C4-2B (cell line): ENCODE results near the gene PTPRD.

Source experiments
- ZFX ChIP-seq: fragments of 450-650 bp; IDR thresholded peaks from 2 replicates; pipeline ENCODE4 v1.6.1; 2017
- TF ChIP-seq, protein P1 (sequence below): fragments of 450-650 bp; conservative IDR thresholded peaks from 2 replicates; pipeline ENCODE4 v1.5.1; 2017; ENCODE audit warnings: mild to moderate bottlenecking

DNA sequence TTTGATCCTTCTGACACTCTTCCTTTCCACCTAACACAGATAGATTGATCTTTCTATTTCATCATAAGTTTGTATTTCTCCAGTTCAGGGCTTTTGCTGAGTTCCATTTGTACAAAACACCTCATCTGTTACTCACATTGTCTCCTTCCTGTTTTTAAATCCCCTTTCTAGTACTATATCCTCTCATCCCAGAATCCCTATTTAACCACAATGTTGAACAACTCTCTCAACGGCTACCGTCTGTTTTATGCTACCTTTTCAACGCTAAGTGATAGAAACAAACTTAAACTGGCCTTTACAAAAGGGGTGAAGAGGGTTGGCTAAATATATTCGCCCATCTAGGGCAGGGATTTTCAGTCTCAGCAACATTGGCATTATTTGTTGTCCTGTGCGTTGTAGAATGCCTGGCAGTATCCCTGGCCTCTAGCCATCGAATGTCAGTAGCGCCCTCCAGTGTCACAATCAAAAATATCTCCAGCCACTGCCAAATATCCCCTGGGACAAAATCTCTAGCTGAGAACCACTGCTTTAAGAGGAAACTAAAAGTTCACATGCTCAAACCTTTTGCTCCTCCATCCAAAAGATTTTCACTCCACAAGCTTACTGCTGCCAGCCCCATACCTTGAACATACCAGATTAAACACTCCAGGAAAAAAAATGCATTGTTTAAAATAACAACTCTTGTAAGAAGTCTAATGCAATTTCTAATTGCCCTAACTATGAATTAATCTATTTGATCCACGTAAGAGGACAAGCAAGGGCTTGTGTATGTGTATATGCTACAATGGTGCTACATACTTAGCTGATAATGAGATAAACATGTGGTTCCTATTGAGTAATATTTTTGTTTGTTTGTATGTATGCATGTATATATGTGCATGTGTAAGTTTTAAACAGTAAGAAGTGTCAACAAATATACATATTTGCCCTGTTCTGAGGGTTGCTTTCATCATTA lies 344.0 kb downstream of the PTPRD start:
- TF ChIP-seq, protein P1, sequence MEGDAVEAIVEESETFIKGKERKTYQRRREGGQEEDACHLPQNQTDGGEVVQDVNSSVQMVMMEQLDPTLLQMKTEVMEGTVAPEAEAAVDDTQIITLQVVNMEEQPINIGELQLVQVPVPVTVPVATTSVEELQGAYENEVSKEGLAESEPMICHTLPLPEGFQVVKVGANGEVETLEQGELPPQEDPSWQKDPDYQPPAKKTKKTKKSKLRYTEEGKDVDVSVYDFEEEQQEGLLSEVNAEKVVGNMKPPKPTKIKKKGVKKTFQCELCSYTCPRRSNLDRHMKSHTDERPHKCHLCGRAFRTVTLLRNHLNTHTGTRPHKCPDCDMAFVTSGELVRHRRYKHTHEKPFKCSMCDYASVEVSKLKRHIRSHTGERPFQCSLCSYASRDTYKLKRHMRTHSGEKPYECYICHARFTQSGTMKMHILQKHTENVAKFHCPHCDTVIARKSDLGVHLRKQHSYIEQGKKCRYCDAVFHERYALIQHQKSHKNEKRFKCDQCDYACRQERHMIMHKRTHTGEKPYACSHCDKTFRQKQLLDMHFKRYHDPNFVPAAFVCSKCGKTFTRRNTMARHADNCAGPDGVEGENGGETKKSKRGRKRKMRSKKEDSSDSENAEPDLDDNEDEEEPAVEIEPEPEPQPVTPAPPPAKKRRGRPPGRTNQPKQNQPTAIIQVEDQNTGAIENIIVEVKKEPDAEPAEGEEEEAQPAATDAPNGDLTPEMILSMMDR, result peak; percentile 66
- TF ChIP-seq ZFX, result no peak
